Hematopoietic multipotent progenitor cell treated with erythropoietin and hydrocortisone succinate and interleukin-3 and kit ligand, for 17 days (in vitro differentiated cells): Measurements from ENCODE around the gene RCC2.
A peak's percentile ranks its signal among the peaks of the same experiment; 100 is the strongest.
"Not testable (repeated sequence)": the region's sequence is repeated elsewhere in the genome, so short reads cannot be mapped to it uniquely, and the experiment has no call there.

Source experiments
- DNase-seq: peaks from one replicate; pipeline ENCODE4 v3.0.0-alpha.2; 2015; ENCODE audit warnings: low spot score

Gene RCC2

DNA sequence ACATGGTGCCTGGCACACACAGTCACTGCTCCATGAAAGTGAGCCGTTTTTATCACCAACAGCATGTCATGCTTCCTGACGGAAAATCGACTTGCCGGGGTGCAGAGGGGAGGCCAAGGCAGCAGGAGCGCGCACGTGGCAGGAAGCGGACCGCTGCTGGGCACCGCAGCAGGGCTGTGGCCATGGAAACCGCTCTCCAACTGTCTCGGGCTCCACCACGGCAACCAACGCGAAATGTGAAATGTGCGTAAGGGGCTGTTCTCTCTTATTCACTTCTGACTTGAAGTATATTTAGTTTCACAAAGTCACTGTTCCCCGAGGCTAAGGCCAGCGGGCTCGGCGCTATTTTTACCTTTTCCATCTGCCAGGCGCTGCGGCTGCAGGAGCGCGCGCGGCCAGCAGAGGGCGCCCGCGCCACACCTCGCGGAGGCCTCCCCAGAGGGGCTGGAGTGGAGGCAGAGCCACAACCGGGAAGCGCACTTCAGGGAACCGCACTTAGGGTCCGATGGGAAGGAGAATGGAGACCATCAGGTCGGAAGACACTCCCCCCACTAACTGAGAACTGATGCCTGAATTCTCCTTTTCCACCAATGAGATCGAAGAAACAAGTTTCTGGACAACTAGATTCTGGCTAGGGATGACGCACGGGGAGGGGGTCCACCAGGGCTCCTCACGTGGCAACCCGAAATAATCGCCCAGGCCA is 19.7 kb downstream of the RCC2 start:
- peak; percentile 65 for DNase-seq

GRCh38 chr1:17416389-17416788 is 23.1 kb downstream of the RCC2 start:
- DNase-seq = no peak

- no peak for DNase-seq
Observed at GRCh38 chr1:17414022-17414421, 25.5 kb downstream of the RCC2 start.

DNA sequence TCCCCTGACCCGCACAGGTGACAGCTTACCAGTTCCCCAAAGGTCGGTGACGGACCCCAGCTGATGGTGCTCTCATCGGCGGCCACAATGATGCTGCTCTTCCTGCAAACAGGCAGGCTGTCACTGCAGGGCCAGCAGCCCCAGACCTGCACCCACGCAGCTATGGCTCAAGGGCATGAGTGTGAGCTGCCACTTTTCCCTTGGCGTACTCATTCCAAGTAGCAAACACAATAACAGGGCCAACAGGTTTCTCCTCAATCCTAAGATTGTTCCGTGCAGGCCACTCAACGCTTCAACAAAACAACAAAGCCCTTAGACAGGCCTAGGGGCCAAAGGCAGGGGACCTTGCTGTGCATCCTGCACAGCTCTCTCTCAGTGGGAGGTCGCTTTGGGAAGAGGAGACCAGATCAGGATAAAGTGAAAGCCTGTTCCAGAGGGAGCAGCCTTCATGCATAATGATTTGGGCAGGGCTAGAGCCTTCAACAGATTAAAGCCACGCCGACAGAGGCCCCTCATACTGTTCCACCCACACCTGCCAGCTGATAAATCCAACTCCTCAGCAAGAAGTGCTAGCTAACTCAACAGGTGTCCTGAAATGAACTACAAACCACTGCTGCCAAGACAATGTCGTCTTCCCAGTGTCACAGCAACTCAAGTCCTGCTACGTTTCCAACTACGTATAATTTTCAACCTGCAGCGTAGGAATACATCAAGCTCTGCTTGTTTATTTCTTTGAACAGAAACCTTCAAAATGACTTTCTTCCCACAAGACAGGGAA is 27.2 kb downstream of the RCC2 start:
- no peak for DNase-seq

DNA sequence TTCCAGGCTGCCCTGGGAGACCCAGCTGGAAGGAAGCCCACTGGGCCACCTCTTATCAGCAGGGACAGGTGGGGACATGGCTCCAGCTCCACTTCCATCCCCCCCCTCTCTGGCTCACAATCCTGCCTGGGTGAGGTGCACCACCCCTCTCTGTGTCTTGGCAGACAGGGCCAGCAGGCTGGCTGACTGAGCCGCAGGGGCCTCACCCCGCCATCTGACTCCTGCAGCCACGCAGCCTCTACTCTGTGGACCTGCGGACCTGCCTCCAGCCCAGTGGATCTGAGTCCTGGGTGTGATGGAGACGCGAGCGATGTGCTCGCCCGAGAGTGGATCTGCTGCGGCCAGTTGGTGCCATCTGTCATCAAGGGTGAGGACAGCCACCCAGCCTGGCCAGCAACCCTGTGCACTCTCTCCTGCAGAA is 30.1 kb downstream of the RCC2 start:
- no peak for DNase-seq

- not testable (repeated sequence) for DNase-seq
Observed at GRCh38 chr1:17407786-17408514, 31.5 kb downstream of the RCC2 start.

DNA sequence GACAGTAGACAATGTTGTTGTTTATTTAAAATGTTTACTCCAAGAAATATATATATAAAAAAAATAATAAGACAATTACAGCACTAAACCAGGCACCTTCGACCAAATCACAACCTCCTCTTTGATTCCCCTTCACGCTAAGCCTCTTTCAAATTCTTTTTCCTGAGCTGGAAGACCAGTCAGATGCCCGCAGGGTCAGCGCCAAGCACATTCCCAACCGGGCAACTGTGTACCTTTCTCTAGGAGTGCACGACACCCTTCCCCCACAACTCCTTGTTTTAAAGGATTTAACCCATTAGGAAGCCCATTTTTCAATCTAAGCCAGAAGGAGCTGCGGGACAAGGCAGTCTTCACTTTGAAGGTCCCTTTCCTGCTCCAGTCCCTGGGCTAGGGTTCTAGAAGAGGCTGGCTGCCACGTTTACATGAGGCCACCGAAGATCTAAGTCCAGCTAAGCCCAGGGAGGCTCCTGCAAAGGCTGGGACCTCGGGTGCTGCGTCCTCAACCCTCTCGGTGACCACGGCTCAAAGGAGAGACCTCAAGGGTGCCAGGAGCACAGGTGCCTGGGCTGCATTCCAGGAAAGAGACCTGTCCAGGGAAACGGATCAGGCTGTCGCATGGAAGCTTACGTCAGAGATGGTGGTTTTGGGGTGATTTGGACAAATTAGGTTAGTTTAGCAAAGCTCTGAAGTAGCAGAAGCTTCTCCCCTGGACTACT is 32.6 kb downstream of the RCC2 start:
- not testable (repeated sequence) for DNase-seq

- peak; percentile 40 for DNase-seq
Observed at GRCh38 chr1:17405898-17406759, 33.3 kb downstream of the RCC2 start.

- no peak for DNase-seq
Observed at GRCh38 chr1:17404820-17405219, 34.7 kb downstream of the RCC2 start.

DNA sequence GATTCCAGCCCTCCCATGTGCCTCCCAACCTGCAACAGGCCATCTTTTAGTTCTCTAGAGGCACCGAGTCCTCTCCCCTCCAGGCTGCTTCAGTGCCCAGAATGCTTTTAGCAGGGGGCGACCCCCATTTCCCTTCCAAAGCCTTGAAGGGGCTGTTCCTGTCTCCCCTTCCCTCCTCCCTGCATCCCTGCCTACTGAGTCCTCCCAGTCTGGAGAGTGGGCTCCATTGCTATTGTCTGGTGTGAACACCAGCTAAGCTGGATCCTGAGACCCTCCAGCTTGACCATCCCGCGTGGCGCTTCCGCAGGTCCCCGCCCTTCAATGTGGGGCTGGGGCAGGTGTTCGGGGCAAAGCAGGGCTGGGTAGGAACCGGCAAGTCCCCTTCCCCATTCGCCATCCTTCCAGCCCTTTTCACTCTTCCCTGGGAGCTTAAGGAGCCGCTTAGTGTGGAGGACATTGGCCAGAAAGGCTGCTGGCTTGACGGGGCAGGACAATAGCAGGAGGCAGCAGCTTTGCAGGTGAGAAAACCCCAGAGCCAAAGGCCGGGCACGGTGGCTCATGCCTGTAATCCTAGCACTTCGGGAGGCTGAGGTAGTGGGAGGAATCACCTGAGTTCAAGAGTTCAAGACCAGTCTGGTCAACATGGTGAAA is 35.3 kb downstream of the RCC2 start:
- no peak for DNase-seq

- DNase-seq = no peak
Observed at GRCh38 chr1:17403081-17403480, 36.4 kb downstream of the RCC2 start.

GRCh38 chr1:17401841-17402240 is 37.6 kb downstream of the RCC2 start:
- no peak for DNase-seq

DNA sequence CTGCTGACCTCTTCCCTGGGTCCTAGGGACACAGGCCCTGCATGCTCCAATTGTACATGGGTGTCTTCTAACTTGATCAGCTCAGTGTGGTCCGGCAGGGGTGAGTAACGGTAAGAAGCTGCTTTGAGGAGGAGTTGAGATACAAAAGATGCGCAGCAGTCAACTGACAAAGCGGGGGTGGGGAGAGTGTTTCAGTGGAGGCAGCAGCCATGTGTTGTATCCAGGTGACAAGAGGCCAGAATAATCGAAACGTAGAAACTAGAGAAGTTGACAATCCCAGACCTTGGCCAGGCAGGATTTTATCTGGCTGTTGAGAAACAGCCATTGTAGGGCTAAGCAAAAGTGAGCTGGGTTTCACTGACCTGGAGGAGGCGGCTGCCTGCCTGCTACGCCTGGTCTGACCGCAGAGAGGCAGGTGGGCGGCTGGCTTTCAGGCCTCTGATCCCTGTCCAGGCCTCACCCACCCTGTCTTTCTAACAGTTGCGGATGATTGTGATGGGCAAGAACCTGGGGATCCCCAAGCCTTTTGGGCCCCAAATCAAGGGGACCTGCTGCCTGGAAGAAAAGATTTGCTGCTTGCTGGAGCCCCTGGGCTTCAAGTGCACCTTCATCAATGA is 38.6 kb downstream of the RCC2 start:
- DNase-seq = no peak

GRCh38 chr1:17397910-17398695 is 41.4 kb downstream of the RCC2 start:
- DNase-seq = no peak

DNA sequence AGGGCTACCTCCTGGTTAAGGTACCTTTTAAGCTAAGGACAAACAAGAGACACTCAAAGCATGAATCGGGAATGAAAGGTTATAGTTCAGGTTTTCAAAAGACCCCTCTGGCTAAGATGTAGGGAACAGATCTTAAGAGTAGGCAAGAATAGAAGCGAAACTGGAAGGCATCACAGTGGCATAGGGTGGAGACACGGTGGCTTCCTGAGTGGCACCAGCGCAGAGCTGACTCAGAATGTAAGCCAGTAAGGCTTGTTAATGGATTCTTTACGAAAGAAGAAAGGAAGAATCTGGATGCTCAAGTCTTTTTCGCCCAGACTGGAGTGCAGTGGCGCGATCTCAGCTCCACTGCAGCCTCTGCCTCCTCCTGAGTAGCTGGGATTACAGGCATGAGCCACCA is 46.2 kb downstream of the RCC2 start:
- DNase-seq = no peak

GRCh38 chr1:17392199-17392740 is 47.2 kb downstream of the RCC2 start:
- DNase-seq = no peak

DNA sequence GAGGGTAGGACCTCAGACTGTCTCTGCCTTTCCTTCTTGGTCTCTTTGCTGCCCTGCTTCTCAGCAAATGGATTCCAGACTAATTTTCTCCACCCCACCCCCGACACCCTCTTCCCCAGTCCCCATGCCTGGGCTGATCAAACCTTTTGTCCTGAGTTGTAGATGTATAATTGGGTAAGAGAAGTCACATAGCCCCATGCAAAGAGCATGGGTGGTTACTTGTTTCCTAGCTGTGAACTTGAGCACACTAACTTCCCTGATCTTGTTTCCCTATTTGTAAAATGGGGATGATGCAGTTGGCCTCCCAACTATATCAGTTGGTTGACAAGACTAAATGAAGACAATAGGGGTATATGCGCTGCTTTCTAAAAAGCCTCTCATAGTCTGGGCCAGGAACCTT is 58.3 kb downstream of the RCC2 start:
- DNase-seq = no peak

DNA sequence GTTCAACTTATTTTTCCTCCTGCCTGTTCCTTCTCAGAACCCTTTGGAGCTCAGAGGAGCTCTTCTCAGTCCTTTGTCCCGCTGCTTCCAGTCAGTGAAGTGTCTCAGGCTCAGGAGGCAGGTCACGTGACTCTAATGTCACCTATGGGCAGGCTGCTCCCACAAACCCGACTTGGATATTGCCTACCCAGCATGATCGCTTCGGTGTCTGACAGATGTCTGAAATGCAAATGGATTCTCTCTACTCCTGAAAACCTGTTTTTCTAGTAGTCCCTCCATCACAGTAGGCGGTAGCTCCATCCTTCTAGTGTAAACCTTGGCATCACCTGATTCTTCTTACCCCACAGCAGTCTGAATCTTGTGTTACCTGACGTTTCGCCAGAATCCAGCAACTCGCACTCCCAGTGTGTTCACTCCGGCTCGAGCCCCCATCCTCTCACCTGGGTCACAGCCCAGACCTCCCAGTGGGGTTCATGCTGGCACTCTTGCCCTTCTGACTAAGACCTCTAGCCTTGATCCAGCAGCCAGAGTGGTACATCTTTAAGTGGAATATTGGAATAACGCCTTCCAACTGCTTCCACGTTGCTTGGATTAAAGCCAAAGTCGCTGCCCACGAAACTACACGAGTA is 62.0 kb downstream of the RCC2 start:
- DNase-seq = no peak

DNA sequence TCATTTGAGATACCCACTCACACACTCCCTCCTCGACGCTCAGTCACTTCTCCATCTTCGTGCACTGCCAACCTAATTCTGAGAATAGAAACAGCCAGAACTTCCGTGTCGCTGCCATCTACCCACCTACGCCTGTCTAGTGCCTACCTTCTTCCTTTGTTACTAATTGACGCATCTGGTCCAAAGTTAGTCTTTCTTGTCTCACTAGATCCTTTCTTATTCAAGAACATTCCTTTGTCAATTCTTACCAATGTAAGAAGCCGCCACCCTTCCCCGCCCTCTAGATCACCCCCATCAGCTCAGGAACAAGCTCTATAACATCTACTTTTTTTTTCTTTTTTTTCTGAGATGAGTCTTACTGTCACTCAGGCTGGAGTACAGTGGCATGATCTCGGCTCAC is 63.8 kb downstream of the RCC2 start:
- no peak for DNase-seq
